ENCODE data around the gene MAD1L1.

DNA sequence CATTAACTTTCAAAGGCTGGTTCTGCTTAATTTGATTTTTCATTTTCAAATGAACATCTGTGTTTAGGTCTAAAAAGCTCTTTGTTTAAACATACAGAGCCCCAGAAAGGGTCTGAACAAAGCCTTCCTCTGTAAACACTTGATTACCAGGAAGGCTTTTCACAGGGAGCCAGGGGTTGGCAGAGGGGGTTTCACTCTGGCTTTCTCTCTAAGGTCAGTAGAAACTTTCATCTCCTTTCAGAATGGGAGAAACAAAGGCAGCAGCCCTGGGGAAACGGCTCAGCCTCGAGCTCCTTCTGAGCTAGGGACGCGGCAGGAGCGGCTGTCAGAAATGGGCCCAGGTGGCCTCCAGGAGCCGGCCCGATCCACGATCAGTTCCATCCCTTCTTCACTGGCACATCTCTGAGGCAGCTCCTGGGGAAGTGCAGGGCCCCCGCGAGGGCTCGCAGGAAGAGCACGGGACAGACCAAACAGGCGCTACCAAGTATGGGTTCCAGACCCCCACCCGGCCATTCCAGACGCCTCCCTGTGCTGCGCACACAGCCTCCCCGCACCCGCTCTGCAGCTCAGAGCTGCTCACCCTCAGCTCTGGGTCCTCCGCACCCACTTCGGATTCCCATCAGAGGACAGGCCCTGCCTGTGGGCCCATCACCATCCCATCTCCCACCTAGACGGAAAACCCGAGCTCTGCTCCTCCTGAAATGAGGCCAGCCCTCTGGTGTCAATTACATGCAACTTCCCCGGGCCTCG is 124.1 kb downstream of the MAD1L1 start:
- TF ChIP-seq, protein P1, sequence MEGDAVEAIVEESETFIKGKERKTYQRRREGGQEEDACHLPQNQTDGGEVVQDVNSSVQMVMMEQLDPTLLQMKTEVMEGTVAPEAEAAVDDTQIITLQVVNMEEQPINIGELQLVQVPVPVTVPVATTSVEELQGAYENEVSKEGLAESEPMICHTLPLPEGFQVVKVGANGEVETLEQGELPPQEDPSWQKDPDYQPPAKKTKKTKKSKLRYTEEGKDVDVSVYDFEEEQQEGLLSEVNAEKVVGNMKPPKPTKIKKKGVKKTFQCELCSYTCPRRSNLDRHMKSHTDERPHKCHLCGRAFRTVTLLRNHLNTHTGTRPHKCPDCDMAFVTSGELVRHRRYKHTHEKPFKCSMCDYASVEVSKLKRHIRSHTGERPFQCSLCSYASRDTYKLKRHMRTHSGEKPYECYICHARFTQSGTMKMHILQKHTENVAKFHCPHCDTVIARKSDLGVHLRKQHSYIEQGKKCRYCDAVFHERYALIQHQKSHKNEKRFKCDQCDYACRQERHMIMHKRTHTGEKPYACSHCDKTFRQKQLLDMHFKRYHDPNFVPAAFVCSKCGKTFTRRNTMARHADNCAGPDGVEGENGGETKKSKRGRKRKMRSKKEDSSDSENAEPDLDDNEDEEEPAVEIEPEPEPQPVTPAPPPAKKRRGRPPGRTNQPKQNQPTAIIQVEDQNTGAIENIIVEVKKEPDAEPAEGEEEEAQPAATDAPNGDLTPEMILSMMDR (IDR thresholded peaks at IDR 0.05), result no peak
- no peak for TF ChIP-seq POLR2A (IDR thresholded peaks at IDR 0.05)
- no peak for TF ChIP-seq EP300 (IDR thresholded peaks at IDR 0.05)
